OCI-LY7 (cell line): Measurements from ENCODE around the gene ZNF775. TPM values are rescaled to one million over a fixed set of nuclear protein-coding genes. Genes with fewer than 3 reads are reported as not detected.

ENCODE experiments used
- BruUV-seq: library from RNA; stranded (reverse); fragments of 400-500 nt; replicated peaks from 2 replicates; lab custom pipeline; 2021; lab: Mats Ljungman, UMichigan
- CTCF ChIA-PET: fragments of 300-600 bp; sonication (Branson Sonifier 250); formaldehyde crosslinking; loops from one replicate; lab custom pipeline; 2022; ENCODE audit warnings: antibody characterized with exemption; ENCODE audit not compliant: unreplicated experiment; lab: Charles Lee
- POLR2A ChIA-PET: fragments of 300-600 bp; sonication (Branson Sonifier 250); formaldehyde crosslinking; loops from one replicate; lab custom pipeline; 2022; ENCODE audit warnings: antibody characterized with exemption; lab: Charles Lee
- DNase-seq: peaks from one replicate; pipeline ENCODE4 v3.0.0-alpha.2; 2015; ENCODE audit warnings: low spot score
- H2AFZ ChIP-seq: fragments of 200-600 bp; sonication (generic), shearing (Covaris generic); 2 replicates; pipeline ENCODE4 v1.6.1; 2014; ENCODE audit warnings: mild to moderate bottlenecking, antibody characterized with exemption, low read length, moderate library complexity
- H3K27ac ChIP-seq: fragments of 200-600 bp; sonication (generic); 2 replicates; pipeline ENCODE4 v1.5.1; 2014; ENCODE audit warnings: mixed run types, low read depth, mild to moderate bottlenecking, moderate library complexity, low read length, inconsistent platforms; ENCODE audit not compliant: poor library complexity, severe bottlenecking
- H3K36me3 ChIP-seq: fragments of 200-600 bp; sonication (generic); 2 replicates; pipeline ENCODE4 v1.6.1; 2014; ENCODE audit warnings: mild to moderate bottlenecking, antibody characterized with exemption, low read length, moderate library complexity, mixed read lengths; ENCODE audit not compliant: insufficient read depth
- H3K4me1 ChIP-seq: fragments of 200-600 bp; sonication (generic); 2 replicates; pipeline ENCODE4 v1.5.1; 2014; ENCODE audit warnings: mild to moderate bottlenecking, low read length; ENCODE audit not compliant: insufficient read depth, poor library complexity, severe bottlenecking
- H3K4me2 ChIP-seq: fragments of 200-600 bp; sonication (generic); 2 replicates; pipeline ENCODE4 v1.6.1; 2014; ENCODE audit warnings: mild to moderate bottlenecking, low read length
- H3K4me3 ChIP-seq: fragments of 200-600 bp; sonication (generic); 2 replicates; pipeline ENCODE4 v1.5.1; 2014; ENCODE audit warnings: mild to moderate bottlenecking, low read depth, low read length; ENCODE audit not compliant: poor library complexity, severe bottlenecking
- H3K79me2 ChIP-seq: fragments of 200-600 bp; sonication (generic); 2 replicates; pipeline ENCODE4 v1.6.1; 2016; ENCODE audit warnings: low read depth, mild to moderate bottlenecking, low read length, moderate library complexity, mixed read lengths; ENCODE audit not compliant: insufficient read depth
- H3K9me2 ChIP-seq: fragments of 200-600 bp; sonication (generic); 2 replicates; pipeline ENCODE4 v1.6.1; 2016; ENCODE audit warnings: mild to moderate bottlenecking, low read length, mixed read lengths; ENCODE audit not compliant: insufficient read depth
- H3K9me3 ChIP-seq: fragments of 200-600 bp; sonication (generic); 2 replicates; pipeline ENCODE4 v1.6.1; 2014; ENCODE audit warnings: mild to moderate bottlenecking, mixed run types, low read length, mixed read lengths
- H4K20me1 ChIP-seq: fragments of 200-600 bp; sonication (generic); 2 replicates; pipeline ENCODE4 v1.6.1; 2014; ENCODE audit warnings: mild to moderate bottlenecking, antibody characterized with exemption, low read length, moderate library complexity, mixed read lengths; ENCODE audit not compliant: insufficient read depth
- EZH2phosphoT487 ChIP-seq: fragments of 200-600 bp; sonication (generic); IDR thresholded peaks from 2 replicates; pipeline ENCODE4 v1.6.1; 2018; ENCODE audit warnings: low read depth, borderline replicate concordance, mild to moderate bottlenecking, mixed run types, antibody characterized with exemption, low read length, moderate library complexity, mixed read lengths
- intact Hi-C: fragments of 100-400 bp; cut with micrococcal nuclease; formaldehyde crosslinking; loops from one replicate; pipeline ENCODE4 v1.10.0; 2022; ENCODE audit not compliant: unreplicated experiment
- total RNA-seq, 2 experiments: library from RNA; depleted of rRNA in 1 of 2; stranded (reverse); fragments of >200 nt in 1 of 2; shearing (Covaris generic) in 1 of 2; gene quantifications; 2 replicates each; pipeline ENCODE4 v1.2.3, GENCODE V29; 2014 to 2022
- TF ChIP-seq, protein P1 (sequence below): fragments of 200-600 bp; sonication (generic); conservative IDR thresholded peaks from 2 replicates; pipeline ENCODE4 v1.5.1; 2014; ENCODE audit warnings: mild to moderate bottlenecking, antibody characterized with exemption, low read length, moderate library complexity, mixed read lengths

ZNF775 gene
- total RNA-seq, 2 experiments from 2014 or later, result 4.7 to 6.5 TPM

GRCh38 chr7:150363370-150363769 is 15.8 kb upstream of the ZNF775 start:
- DNase-seq, result no peak
- no peaks in the 10 kb centered on the region for H3K36me3 ChIP-seq
- TF ChIP-seq, protein P1, sequence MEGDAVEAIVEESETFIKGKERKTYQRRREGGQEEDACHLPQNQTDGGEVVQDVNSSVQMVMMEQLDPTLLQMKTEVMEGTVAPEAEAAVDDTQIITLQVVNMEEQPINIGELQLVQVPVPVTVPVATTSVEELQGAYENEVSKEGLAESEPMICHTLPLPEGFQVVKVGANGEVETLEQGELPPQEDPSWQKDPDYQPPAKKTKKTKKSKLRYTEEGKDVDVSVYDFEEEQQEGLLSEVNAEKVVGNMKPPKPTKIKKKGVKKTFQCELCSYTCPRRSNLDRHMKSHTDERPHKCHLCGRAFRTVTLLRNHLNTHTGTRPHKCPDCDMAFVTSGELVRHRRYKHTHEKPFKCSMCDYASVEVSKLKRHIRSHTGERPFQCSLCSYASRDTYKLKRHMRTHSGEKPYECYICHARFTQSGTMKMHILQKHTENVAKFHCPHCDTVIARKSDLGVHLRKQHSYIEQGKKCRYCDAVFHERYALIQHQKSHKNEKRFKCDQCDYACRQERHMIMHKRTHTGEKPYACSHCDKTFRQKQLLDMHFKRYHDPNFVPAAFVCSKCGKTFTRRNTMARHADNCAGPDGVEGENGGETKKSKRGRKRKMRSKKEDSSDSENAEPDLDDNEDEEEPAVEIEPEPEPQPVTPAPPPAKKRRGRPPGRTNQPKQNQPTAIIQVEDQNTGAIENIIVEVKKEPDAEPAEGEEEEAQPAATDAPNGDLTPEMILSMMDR, result no peak
- no peaks in the 10 kb centered on the region for H3K9me3 ChIP-seq
- intact Hi-C loops, result loop anchor here (10.0 kb wide), 1 partner anchor 531 kb away; no protein-coding TSS in a partner anchor
- H3K4me1 ChIP-seq, result peaks cover 43% of the 10 kb centered on the region
- BruUV-seq, result no TSS peak
- H3K79me2 ChIP-seq, result no peaks in the 10 kb centered on the region
- ChIA-PET POLR2A (interaction anchor here (1.2 kb wide), 1 partner anchor 44 kb away, joined by 4 read pairs; no protein-coding TSS in a partner anchor), CTCF (no interaction called here)
- H3K9me2 ChIP-seq, result no peaks in the 10 kb centered on the region
- H2AFZ ChIP-seq, result no peak overlapping the region
- H3K27ac ChIP-seq, result no peak overlapping the region
- H3K4me2 ChIP-seq, result peak overlapping the region; percentile 53
- no peak overlapping the region for H3K4me3 ChIP-seq
- H4K20me1 ChIP-seq, result no peaks in the 10 kb centered on the region

GRCh38 chr7:150363872-150364271 is 15.3 kb upstream of the ZNF775 start:
- peak overlapping the region; percentile 22 for H3K27ac ChIP-seq
- TF ChIP-seq, protein P1, result no peak
- TF ChIP-seq EZH2phosphoT487, result no peak
- intact Hi-C loops, result loop anchor here (10.0 kb wide), 1 partner anchor 531 kb away; no protein-coding TSS in a partner anchor
- peak overlapping the region; percentile 59 for H2AFZ ChIP-seq
- ChIA-PET CTCF (no interaction called here), POLR2A (interaction anchor here (0.5 kb wide), 1 partner anchor 50 kb away, joined by 4 read pairs; no protein-coding TSS in a partner anchor)
- BruUV-seq, result no TSS peak
- H3K4me2 ChIP-seq, result peak overlapping the region; percentile 53
- no peaks in the 10 kb centered on the region for H3K9me3 ChIP-seq
- H3K4me1 ChIP-seq, result peaks cover 46% of the 10 kb centered on the region
- H3K9me2 ChIP-seq, result no peaks in the 10 kb centered on the region
- no peaks in the 10 kb centered on the region for H3K36me3 ChIP-seq
- peak; percentile 72 for DNase-seq
- no peaks in the 10 kb centered on the region for H3K79me2 ChIP-seq
- no peaks in the 10 kb centered on the region for H4K20me1 ChIP-seq
- H3K4me3 ChIP-seq, result peak overlapping the region; percentile 12

- H3K9me2 ChIP-seq, result no peaks in the 10 kb centered on the region
- no peak overlapping the region for H3K4me3 ChIP-seq
- H3K4me2 ChIP-seq, result no peak overlapping the region
- no peaks in the 10 kb centered on the region for H3K79me2 ChIP-seq
- H3K27ac ChIP-seq, result no peak overlapping the region
- TF ChIP-seq, protein P1, result no peak
- TF ChIP-seq EZH2phosphoT487, result no peak
- ChIA-PET POLR2A (interaction anchor here (0.8 to 2.3 kb wide), 4 partner anchors 9 to 62 kb away, joined by 3 to 6 read pairs (median 4); no protein-coding TSS in a partner anchor), CTCF (no interaction called here)
- DNase-seq, result no peak
- no peaks in the 10 kb centered on the region for H4K20me1 ChIP-seq
- BruUV-seq, result no TSS peak
- H3K4me1 ChIP-seq, result peaks cover 59% of the 10 kb centered on the region
- intact Hi-C loops, result loop anchor here (5.0 to 10.0 kb wide), 2 partner anchors 530 to 1653 kb away; no protein-coding TSS in a partner anchor
- H3K9me3 ChIP-seq, result no peaks in the 10 kb centered on the region
- H3K36me3 ChIP-seq, result no peaks in the 10 kb centered on the region
- no peak overlapping the region for H2AFZ ChIP-seq
These were observed 13.9 kb upstream of the ZNF775 start for GRCh38 chr7:150365194-150365593.
